K562 (cell line): ENCODE measurements around the gene AHI1. TPM values are rescaled to one million over a fixed set of nuclear protein-coding genes. Genes with fewer than 3 reads are reported as not detected.

Experiments used
- ATAC-seq: fragments of 200-7000 bp; cut with Tn5 transposase; 3 replicates; pipeline ENCODE4 v1.9.1; 2020; ENCODE audit warnings: moderate library complexity
- BruUV-seq: library from RNA; stranded (reverse); fragments of 400-500 nt; replicated peaks from 2 replicates; lab custom pipeline; 2021; lab: Mats Ljungman, UMichigan
- CTCF ChIA-PET: fragments of 300-600 bp; formaldehyde crosslinking; extraction: SDS; loops from one replicate; lab custom pipeline; 2021; ENCODE audit warnings: low intra/inter-chr PET ratio; lab: Yijun Ruan, JAX
- POLR2A ChIA-PET: fragments of 300-600, 350-650 bp; sonication (Branson Sonifier 250); formaldehyde crosslinking; extraction: SDS; loops from one replicate; lab custom pipeline; 2021; ENCODE audit warnings: antibody characterized with exemption, inconsistent platforms; lab: Yijun Ruan, JAX
- DNase-seq, 4 experiments: peaks; one replicate each; pipeline versions ENCODE4 v3.0.0 to v3.0.0-alpha.2; 2011 to 2018; ENCODE audit warnings: low spot score in 3 of 4, mixed read lengths in 3 of 4; ENCODE audit errors: extremely low read depth in 1 of 4
- FAIRE-seq: peaks from 2 replicates; lab custom pipeline; 2011; peaks lifted over from hg19 to GRCh38; lab: Jason Lieb, UNC
- H2AFZ ChIP-seq: 2 replicates; pipeline ENCODE4 v1.6.0; 2011; ENCODE audit warnings: low read depth, low read length, control low read depth, inconsistent platforms
- H3K27ac ChIP-seq: fragments of 200-600 bp; 3 replicates; pipeline ENCODE4 v1.8.0; 2011; ENCODE audit warnings: low read depth, mild to moderate bottlenecking, control low read depth, inconsistent platforms, low read length, moderate library complexity, mixed read lengths; ENCODE audit errors: extremely low read depth
- H3K27me3 ChIP-seq, 2 experiments: fragments of 300-600 bp in 1 of 2; 2 replicates in 1 of 2; 3 replicates in 1 of 2; pipeline versions ENCODE4 v1.6.0 to v1.8.0; 2011; ENCODE audit warnings: inconsistent platforms in 2 of 2, low read length in 2 of 2, mild to moderate bottlenecking in 1 of 2, mixed read lengths in 1 of 2, moderate library complexity in 1 of 2; ENCODE audit not compliant: control insufficient read depth in 2 of 2, insufficient read depth in 2 of 2
- H3K36me3 ChIP-seq: fragments of 300-600 bp; 3 replicates; pipeline ENCODE4 v1.8.0; 2011; ENCODE audit warnings: mild to moderate bottlenecking, low read length, inconsistent platforms; ENCODE audit not compliant: control insufficient read depth, insufficient read depth
- H3K4me1 ChIP-seq, 2 experiments: fragments of 200-600 bp in 1 of 2; replicated peaks in 1 of 2; 2 replicates in 1 of 2; 3 replicates in 1 of 2; pipeline versions ENCODE4 v1.5.1 to v1.8.0; 2011; ENCODE audit warnings: inconsistent platforms in 2 of 2, low read length in 2 of 2, mild to moderate bottlenecking in 1 of 2, mixed read lengths in 1 of 2, moderate library complexity in 1 of 2; ENCODE audit not compliant: control insufficient read depth in 2 of 2, insufficient read depth in 2 of 2
- H3K4me2 ChIP-seq: 2 replicates; pipeline ENCODE4 v1.6.1; 2011; ENCODE audit warnings: low read length, control low read depth, inconsistent platforms, mixed read lengths; ENCODE audit not compliant: insufficient read depth
- H3K4me3 ChIP-seq: fragments of 200-600 bp; sonication (generic), shearing (Covaris generic); 2 replicates; pipeline ENCODE4 v1.5.1; 2016; ENCODE audit warnings: control low read depth, inconsistent platforms
- H3K79me2 ChIP-seq: fragments of 200-600 bp; 3 replicates; pipeline ENCODE4 v1.8.0; 2011; ENCODE audit warnings: low read length, inconsistent platforms; ENCODE audit not compliant: control insufficient read depth, insufficient read depth
- H3K9ac ChIP-seq, 2 experiments: 2 replicates each; pipeline versions ENCODE4 v1.6.0 to v1.6.1; 2011; ENCODE audit warnings: low read depth in 2 of 2, low read length in 2 of 2, control low read depth in 1 of 2, inconsistent platforms in 1 of 2, mild to moderate bottlenecking in 1 of 2, mixed read lengths in 1 of 2; ENCODE audit not compliant: insufficient read depth in 1 of 2
- H3K9me1 ChIP-seq: one replicate; pipeline ENCODE4 v1.6.0; 2011; ENCODE audit warnings: inconsistent platforms, mild to moderate bottlenecking, low read length, moderate library complexity; ENCODE audit not compliant: control insufficient read depth, insufficient read depth
- H3K9me3 ChIP-seq: replicated peaks from 2 replicates; pipeline ENCODE4 v1.5.1; 2011; ENCODE audit warnings: low read depth, low read length, inconsistent platforms; ENCODE audit not compliant: control insufficient read depth, insufficient read depth
- H4K20me1 ChIP-seq: replicated peaks from 2 replicates; pipeline ENCODE4 v1.6.1; 2011; ENCODE audit warnings: low read length, inconsistent platforms, mixed read lengths; ENCODE audit not compliant: control insufficient read depth, insufficient read depth
- CEBPB ChIP-seq: fragments of 450-650 bp; IDR thresholded peaks from 2 replicates; pipeline ENCODE4 v1.6.1; 2016; ENCODE audit warnings: missing genetic modification characterization, missing compliant biosample characterization
- POU5F1 ChIP-seq: fragments of 150-350 bp; IDR thresholded peaks from 2 replicates; pipeline ENCODE4 v1.6.1; 2014; ENCODE audit warnings: borderline replicate concordance, low read length, low read depth, mild to moderate bottlenecking; ENCODE audit not compliant: partially characterized antibody
- RUNX1 ChIP-seq: sonication (generic); IDR thresholded peaks from 2 replicates; pipeline ENCODE4 v1.6.1; 2016; ENCODE audit warnings: antibody characterized with exemption, low read depth
- WHSC1 ChIP-seq: IDR thresholded peaks from one replicate; pipeline ENCODE4 v1.6.1; 2012; ENCODE audit warnings: low read length, control low read depth, inconsistent platforms
- ZKSCAN3 ChIP-seq: fragments of 250-450 bp; sonication (Bioruptor Pico); IDR thresholded peaks from 2 replicates; pipeline ENCODE4 v1.4.0; 2020
- ZNF347 ChIP-seq: fragments of 450-650 bp; formaldehyde crosslinking; IDR thresholded peaks from 2 replicates; pipeline ENCODE4 v1.4.0; 2020; ENCODE audit warnings: low read depth, mild to moderate bottlenecking, moderate library complexity
- WGBS: fragments of 100-300 bp; shearing (Covaris generic); methylation state at CpG from one replicate; pipeline ENCODE4 v1.1.6; 2016; ENCODE audit warnings: low coverage, mixed read lengths; ENCODE audit not compliant: insufficient coverage; ENCODE audit errors: missing lambda C conversion rate; 5-methylcytosine and 5-hydroxymethylcytosine counted together
- in situ Hi-C: fragments of 300-500 bp; cut with MboI; formaldehyde crosslinking; loops from 4 replicates; pipeline ENCODE4 v1.15.0; 2018; ENCODE audit warnings: inconsistent platforms, mixed read lengths
- intact Hi-C: fragments of 100-400 bp; cut with micrococcal nuclease; formaldehyde crosslinking; loops from 2 replicates; pipeline ENCODE4 v1.14.2; 2022
- polyA plus RNA-seq, 8 experiments: library from polyadenylated mRNA; depleted of rRNA in 4 of 8; stranded (reverse) in 5 of 8; unstranded in 3 of 8; fragments of >200 nt; fragmentation: Nextera tagmentation in 2 of 8; fragmentation: Illumina TruSeq in 1 of 8; extraction: Ambion mirVana in 2 of 8; extraction: Trizol in 1 of 8; gene quantifications; 2 replicates each; pipeline versions ENCODE4 v1.2.1 to v1.2.3, GENCODE V29; 2011 to 2014; ENCODE audit warnings: inconsistent platforms in 1 of 8, missing spikeins in 1 of 8
- total RNA-seq, 7 experiments: library from RNA; depleted of rRNA in 6 of 7; stranded (reverse); fragments of >200 nt in 6 of 7; fragmentation: Illumina TruSeq in 2 of 7; extraction: Trizol in 2 of 7; gene quantifications; 2 replicates each; pipeline versions ENCODE4 v1.2.1 to v1.2.3, GENCODE V29; 2011 to 2021; ENCODE audit warnings: low replicate concordance in 1 of 7
- TF ChIP-seq, protein P1 (sequence below): IDR thresholded peaks from 2 replicates; pipeline ENCODE4 v1.6.1; 2011; ENCODE audit warnings: borderline replicate concordance, low read depth, mild to moderate bottlenecking, moderate library complexity, low read length; ENCODE audit not compliant: insufficient read depth, poor library complexity, severe bottlenecking
- TF ChIP-seq, protein P2 (sequence below): fragments of 450-650 bp; IDR thresholded peaks from 2 replicates; pipeline ENCODE4 v1.6.1; 2017; ENCODE audit warnings: mild to moderate bottlenecking, moderate library complexity
- TF ChIP-seq, protein P3 (sequence below): fragments of 250-450 bp; sonication (Bioruptor Pico); IDR thresholded peaks from 2 replicates; pipeline ENCODE4 v1.4.0; 2020; ENCODE audit warnings: mild to moderate bottlenecking, moderate library complexity, borderline replicate concordance

AHI1 gene
- total and polyA plus RNA-seq, 9 of the 15 experiments (the other 6 are each of a cell fraction or from before 2014, with no cell fraction given): 24.7 to 54.9 (median 32.2) TPM

DNA sequence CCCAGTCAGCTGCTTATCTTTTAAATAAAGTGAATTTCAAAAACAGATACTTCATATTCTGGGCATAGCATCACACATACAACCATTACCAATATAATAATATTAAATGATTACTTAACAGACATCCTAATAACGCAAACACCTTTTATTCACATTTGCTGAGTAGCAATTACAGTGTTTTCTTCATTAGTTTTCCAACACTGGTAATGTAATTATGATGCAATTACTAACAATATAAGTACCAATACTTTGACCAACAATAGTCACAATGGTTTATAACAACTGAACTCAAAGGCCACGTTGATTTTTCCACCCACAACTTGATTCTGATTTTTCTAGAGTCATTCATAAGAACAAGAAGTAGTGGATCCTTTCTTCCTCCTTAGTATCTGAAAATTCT, 212.4 kb downstream of the AHI1 start (continued):
- TF ChIP-seq, protein P1, sequence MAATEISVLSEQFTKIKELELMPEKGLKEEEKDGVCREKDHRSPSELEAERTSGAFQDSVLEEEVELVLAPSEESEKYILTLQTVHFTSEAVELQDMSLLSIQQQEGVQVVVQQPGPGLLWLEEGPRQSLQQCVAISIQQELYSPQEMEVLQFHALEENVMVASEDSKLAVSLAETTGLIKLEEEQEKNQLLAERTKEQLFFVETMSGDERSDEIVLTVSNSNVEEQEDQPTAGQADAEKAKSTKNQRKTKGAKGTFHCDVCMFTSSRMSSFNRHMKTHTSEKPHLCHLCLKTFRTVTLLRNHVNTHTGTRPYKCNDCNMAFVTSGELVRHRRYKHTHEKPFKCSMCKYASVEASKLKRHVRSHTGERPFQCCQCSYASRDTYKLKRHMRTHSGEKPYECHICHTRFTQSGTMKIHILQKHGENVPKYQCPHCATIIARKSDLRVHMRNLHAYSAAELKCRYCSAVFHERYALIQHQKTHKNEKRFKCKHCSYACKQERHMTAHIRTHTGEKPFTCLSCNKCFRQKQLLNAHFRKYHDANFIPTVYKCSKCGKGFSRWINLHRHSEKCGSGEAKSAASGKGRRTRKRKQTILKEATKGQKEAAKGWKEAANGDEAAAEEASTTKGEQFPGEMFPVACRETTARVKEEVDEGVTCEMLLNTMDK: no peak
- 0 out of 2 replicates have a peak, but pooled peaks have one; percentile 27 for TF ChIP-seq CEBPB (tag)

DNA sequence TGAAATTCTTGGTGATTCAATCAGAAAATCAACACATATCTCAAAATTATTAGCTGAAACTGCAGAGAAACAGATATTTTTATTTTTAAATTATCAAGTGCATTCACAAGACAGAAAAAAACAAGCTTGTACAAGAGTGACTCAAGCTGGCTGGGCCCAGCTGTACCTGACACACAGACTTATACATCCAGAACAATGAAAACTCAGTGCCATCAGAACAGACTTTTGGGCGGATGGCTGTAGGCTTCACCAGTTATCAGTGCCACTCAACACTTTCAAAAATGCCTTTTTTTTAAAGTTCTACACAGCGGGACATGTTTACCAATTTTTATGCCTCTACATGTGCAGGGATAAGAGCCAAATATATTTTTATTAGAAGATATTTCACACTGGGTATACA, 213.6 kb downstream of the AHI1 start:
- peaks cover 4 to 42% of the 10 kb centered on the region in 2 experiments; a peak in 4 of 5 replicates for H3K4me1 ChIP-seq
- no peak for DNase-seq
- ChIA-PET POLR2A (interaction anchor here (1.1 to 1.3 kb wide), 2 partner anchors 11 to 38 kb away, joined by 3 to 4 read pairs; no protein-coding TSS in a partner anchor), CTCF (no interaction called here)
- no peak overlapping the region for H2AFZ ChIP-seq
- no TSS peak for BruUV-seq
- WGBS: 72% methylated on average over 2 of the region's 2 CpGs
- H3K79me2 ChIP-seq: no peaks in the 10 kb centered on the region
- H4K20me1 ChIP-seq: no peaks in the 10 kb centered on the region
- H3K9me1 ChIP-seq: no peaks in the 10 kb centered on the region
- intact Hi-C loops: loop anchor here (2.0 kb wide), 1 partner anchor 139 kb away; no protein-coding TSS in a partner anchor
- no peak overlapping the region for H3K4me3 ChIP-seq
- TF ChIP-seq, protein P2, sequence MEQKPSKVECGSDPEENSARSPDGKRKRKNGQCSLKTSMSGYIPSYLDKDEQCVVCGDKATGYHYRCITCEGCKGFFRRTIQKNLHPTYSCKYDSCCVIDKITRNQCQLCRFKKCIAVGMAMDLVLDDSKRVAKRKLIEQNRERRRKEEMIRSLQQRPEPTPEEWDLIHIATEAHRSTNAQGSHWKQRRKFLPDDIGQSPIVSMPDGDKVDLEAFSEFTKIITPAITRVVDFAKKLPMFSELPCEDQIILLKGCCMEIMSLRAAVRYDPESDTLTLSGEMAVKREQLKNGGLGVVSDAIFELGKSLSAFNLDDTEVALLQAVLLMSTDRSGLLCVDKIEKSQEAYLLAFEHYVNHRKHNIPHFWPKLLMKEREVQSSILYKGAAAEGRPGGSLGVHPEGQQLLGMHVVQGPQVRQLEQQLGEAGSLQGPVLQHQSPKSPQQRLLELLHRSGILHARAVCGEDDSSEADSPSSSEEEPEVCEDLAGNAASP: no peak
- TF ChIP-seq, protein P3, sequence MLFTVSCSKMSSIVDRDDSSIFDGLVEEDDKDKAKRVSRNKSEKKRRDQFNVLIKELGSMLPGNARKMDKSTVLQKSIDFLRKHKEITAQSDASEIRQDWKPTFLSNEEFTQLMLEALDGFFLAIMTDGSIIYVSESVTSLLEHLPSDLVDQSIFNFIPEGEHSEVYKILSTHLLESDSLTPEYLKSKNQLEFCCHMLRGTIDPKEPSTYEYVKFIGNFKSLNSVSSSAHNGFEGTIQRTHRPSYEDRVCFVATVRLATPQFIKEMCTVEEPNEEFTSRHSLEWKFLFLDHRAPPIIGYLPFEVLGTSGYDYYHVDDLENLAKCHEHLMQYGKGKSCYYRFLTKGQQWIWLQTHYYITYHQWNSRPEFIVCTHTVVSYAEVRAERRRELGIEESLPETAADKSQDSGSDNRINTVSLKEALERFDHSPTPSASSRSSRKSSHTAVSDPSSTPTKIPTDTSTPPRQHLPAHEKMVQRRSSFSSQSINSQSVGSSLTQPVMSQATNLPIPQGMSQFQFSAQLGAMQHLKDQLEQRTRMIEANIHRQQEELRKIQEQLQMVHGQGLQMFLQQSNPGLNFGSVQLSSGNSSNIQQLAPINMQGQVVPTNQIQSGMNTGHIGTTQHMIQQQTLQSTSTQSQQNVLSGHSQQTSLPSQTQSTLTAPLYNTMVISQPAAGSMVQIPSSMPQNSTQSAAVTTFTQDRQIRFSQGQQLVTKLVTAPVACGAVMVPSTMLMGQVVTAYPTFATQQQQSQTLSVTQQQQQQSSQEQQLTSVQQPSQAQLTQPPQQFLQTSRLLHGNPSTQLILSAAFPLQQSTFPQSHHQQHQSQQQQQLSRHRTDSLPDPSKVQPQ (CRISPR knock-in tag): no peak
- TF ChIP-seq ZNF347 (CRISPR knock-in tag) (no peak), WHSC1 (no peak), POU5F1 (no peak), RUNX1 (no peak), ZKSCAN3 (CRISPR knock-in tag) (no peak)
- no peak for ATAC-seq
- H3K27ac ChIP-seq: no peak overlapping the region
- no peak for FAIRE-seq
- H3K36me3 ChIP-seq: no peaks in the 10 kb centered on the region; the same call in 2 of the 3 replicates
- H3K4me2 ChIP-seq: no peak overlapping the region
- H3K27me3 ChIP-seq: no peaks in the 10 kb centered on the region
- H3K9me3 ChIP-seq: no peaks in the 10 kb centered on the region
- in situ Hi-C loops: no loop called here
- H3K9ac ChIP-seq: no peak overlapping the region
